ENCODE data around the gene FRAS1.

The FRAS1 gene

DNA sequence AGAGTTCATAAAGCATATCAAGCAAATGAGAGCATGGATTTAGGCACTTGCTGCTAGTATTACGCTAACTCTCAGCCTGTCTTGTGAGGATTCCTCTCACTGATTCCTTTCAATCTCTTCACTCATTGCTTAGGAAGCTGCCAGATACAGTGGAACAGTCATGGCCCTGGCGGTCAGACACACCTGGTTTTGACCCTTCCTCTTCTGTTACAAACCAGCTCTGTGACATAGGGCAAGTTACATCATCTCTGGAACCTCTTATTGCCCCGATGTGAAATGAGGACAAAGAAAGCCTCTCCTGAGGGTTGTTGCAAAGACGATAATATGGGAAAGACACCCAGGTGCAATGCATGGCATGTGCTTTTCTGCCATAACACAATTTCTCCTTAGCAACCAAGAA is 12.2 kb downstream of the FRAS1 start:
- TF ChIP-seq TAF1 (IDR thresholded peaks at IDR 0.05; ENCODE audit: borderline replicate concordance, insufficient read depth, low read length) (no peak), FOXP2 (optimal IDR thresholded peaks at IDR 0.05; ENCODE audit: borderline replicate concordance, extremely low read depth, extremely low read length, insufficient read depth) (no peak), SIN3A (IDR thresholded peaks at IDR 0.05; ENCODE audit: borderline replicate concordance, insufficient read depth, low read length) (no peak), REST (IDR thresholded peaks at IDR 0.05; ENCODE audit: insufficient read depth in 1 of 2, low read depth in 2 of 2, low read length in 2 of 2) (no peak), POLR2AphosphoS5 (IDR thresholded peaks at IDR 0.05; ENCODE audit: low read depth, low read length) (no peak)

DNA sequence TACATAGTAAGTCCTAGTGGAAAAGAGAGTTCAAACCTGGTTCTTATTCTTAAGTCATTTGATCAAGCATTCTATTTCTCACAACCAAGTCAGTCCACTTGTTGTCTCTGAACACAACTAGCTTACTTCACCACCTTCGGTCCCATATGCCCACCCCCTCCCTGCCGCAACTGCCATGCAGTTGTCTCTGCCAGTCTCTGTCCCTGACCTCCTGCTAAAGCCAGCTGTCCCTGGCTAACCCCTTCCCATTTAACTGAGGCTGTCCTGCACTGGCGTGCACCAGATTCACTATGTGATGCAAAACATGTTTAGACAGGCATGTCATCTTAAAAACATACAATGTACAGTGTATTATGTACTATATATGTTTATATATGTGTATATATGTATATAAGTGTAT is 12.7 kb downstream of the FRAS1 start:
- no peak for TF ChIP-seq SIN3A (IDR thresholded peaks at IDR 0.05; ENCODE audit: borderline replicate concordance, insufficient read depth, low read length)
- no peak for TF ChIP-seq TAF1 (IDR thresholded peaks at IDR 0.05; ENCODE audit: borderline replicate concordance, insufficient read depth, low read length)
- TF ChIP-seq REST (IDR thresholded peaks at IDR 0.05; ENCODE audit: insufficient read depth in 1 of 2, low read depth in 2 of 2, low read length in 2 of 2), result no peak
- TF ChIP-seq FOXP2 (optimal IDR thresholded peaks at IDR 0.05; ENCODE audit: borderline replicate concordance, extremely low read depth, extremely low read length, insufficient read depth), result no peak
- no peak for TF ChIP-seq POLR2AphosphoS5 (IDR thresholded peaks at IDR 0.05; ENCODE audit: low read depth, low read length)

GRCh38 chr4:78070731-78071282 is 13.7 kb downstream of the FRAS1 start:
- TF ChIP-seq TAF1 (IDR thresholded peaks at IDR 0.05; ENCODE audit: borderline replicate concordance, insufficient read depth, low read length) (no peak), SIN3A (IDR thresholded peaks at IDR 0.05; ENCODE audit: borderline replicate concordance, insufficient read depth, low read length) (no peak), POLR2AphosphoS5 (IDR thresholded peaks at IDR 0.05; ENCODE audit: low read depth, low read length) (no peak), FOXP2 (optimal IDR thresholded peaks at IDR 0.05; ENCODE audit: borderline replicate concordance, extremely low read depth, extremely low read length, insufficient read depth) (no peak), REST (IDR thresholded peaks at IDR 0.05; ENCODE audit: insufficient read depth in 1 of 2, low read depth in 2 of 2, low read length in 2 of 2) (no peak)

GRCh38 chr4:78074759-78075158 is 17.6 kb downstream of the FRAS1 start:
- TF ChIP-seq SIN3A (IDR thresholded peaks at IDR 0.05; ENCODE audit: borderline replicate concordance, insufficient read depth, low read length) (no peak), REST (IDR thresholded peaks at IDR 0.05; ENCODE audit: insufficient read depth in 1 of 2, low read depth in 2 of 2, low read length in 2 of 2) (no peak), POLR2AphosphoS5 (IDR thresholded peaks at IDR 0.05; ENCODE audit: low read depth, low read length) (no peak), FOXP2 (optimal IDR thresholded peaks at IDR 0.05; ENCODE audit: borderline replicate concordance, extremely low read depth, extremely low read length, insufficient read depth) (no peak), TAF1 (IDR thresholded peaks at IDR 0.05; ENCODE audit: borderline replicate concordance, insufficient read depth, low read length) (no peak)

GRCh38 chr4:78075986-78076385 is 18.9 kb downstream of the FRAS1 start:
- TF ChIP-seq SIN3A (IDR thresholded peaks at IDR 0.05; ENCODE audit: borderline replicate concordance, insufficient read depth, low read length) (no peak), POLR2AphosphoS5 (IDR thresholded peaks at IDR 0.05; ENCODE audit: low read depth, low read length) (no peak), REST (IDR thresholded peaks at IDR 0.05; ENCODE audit: insufficient read depth in 1 of 2, low read depth in 2 of 2, low read length in 2 of 2) (no peak), TAF1 (IDR thresholded peaks at IDR 0.05; ENCODE audit: borderline replicate concordance, insufficient read depth, low read length) (no peak), FOXP2 (optimal IDR thresholded peaks at IDR 0.05; ENCODE audit: borderline replicate concordance, extremely low read depth, extremely low read length, insufficient read depth) (no peak)

Data from PFSK-1 (cell line).